SH-SY5Y (cell line): ENCODE results near the gene GAREM1.

ENCODE experiments used
- GATA2 ChIP-seq: IDR thresholded peaks from 2 replicates; pipeline ENCODE4 v1.6.1; 2011; ENCODE audit warnings: mild to moderate bottlenecking, low read depth, low read length
- GATA3 ChIP-seq: IDR thresholded peaks from 2 replicates; pipeline ENCODE4 v1.6.1; 2011; ENCODE audit warnings: low read depth, mild to moderate bottlenecking, low read length, moderate library complexity

- no peak for TF ChIP-seq GATA2
- no peak for TF ChIP-seq GATA3
Observed at GRCh38 chr18:32472841-32473240, 2.2 kb upstream of the GAREM1 start.
